H4 (cell line): ENCODE data around the gene C2. TPM values are rescaled to one million over a fixed set of nuclear protein-coding genes. Genes with fewer than 3 reads are reported as not detected.

Experiments used
- DNase-seq: peaks from one replicate; pipeline ENCODE4 v3.0.0-alpha.2; 2015; ENCODE audit warnings: low spot score
- total RNA-seq: library from RNA; depleted of rRNA; stranded (reverse); fragments of >200 nt; shearing (Covaris generic); gene quantifications from 2 replicates; pipeline ENCODE4 v1.2.3, GENCODE V29; 2014; rRNA removed

C2 gene
- 0.75 TPM in 1 of 2 replicates, not detected in the other for total RNA-seq

- DNase-seq = no peak
Observed at GRCh38 chr6:31927242-31927862, at the start of gene C2. Gene C2, plus strand, starts transcription at chr6:31927717. Its CDS starts 36 bp downstream, at chr6:31927753.

- DNase-seq = no peak
Observed at GRCh38 chr6:31878222-31878621, 49.3 kb upstream of the C2 start.

- DNase-seq = no peak
Observed at GRCh38 chr6:31878726-31879125, 48.8 kb upstream of the C2 start, which contains the start of gene SLC44A4. Gene SLC44A4, minus strand, starts transcription at chr6:31878997. Its CDS starts 17 bp downstream, at chr6:31878980.

- DNase-seq = no peak
Observed at GRCh38 chr6:31879143-31879542, 48.4 kb upstream of the C2 start.

- no peak for DNase-seq
Observed at GRCh38 chr6:31879901-31880300, 47.6 kb upstream of the C2 start.

- DNase-seq = no peak
Observed at GRCh38 chr6:31880616-31881015, 46.9 kb upstream of the C2 start.

GRCh38 chr6:31881136-31881859, 46.2 kb upstream of the C2 start:
- no peak for DNase-seq

- no peak for DNase-seq
Observed at GRCh38 chr6:31882344-31882743, 45.2 kb upstream of the C2 start.

GRCh38 chr6:31883676-31884075, 43.8 kb upstream of the C2 start:
- DNase-seq = no peak

GRCh38 chr6:31884528-31885035, 42.9 kb upstream of the C2 start:
- DNase-seq = no peak

- no peak for DNase-seq
Observed at GRCh38 chr6:31886541-31886991, 41.0 kb upstream of the C2 start.

- no peak for DNase-seq
Observed at GRCh38 chr6:31887173-31888007, 40.1 kb upstream of the C2 start.

GRCh38 chr6:31888276-31889258, 39.0 kb upstream of the C2 start:
- DNase-seq = no peak

- no peak for DNase-seq
Observed at GRCh38 chr6:31889331-31889972, 38.1 kb upstream of the C2 start.

GRCh38 chr6:31892821-31893220, 34.7 kb upstream of the C2 start:
- no peak for DNase-seq

GRCh38 chr6:31896493-31896855, 31.0 kb upstream of the C2 start:
- DNase-seq = no peak

GRCh38 chr6:31896856-31897611, 30.5 kb upstream of the C2 start:
- DNase-seq = no peak

- peak; percentile 75 for DNase-seq
Observed at GRCh38 chr6:31897612-31898382, 29.7 kb upstream of the C2 start, which contains the start of gene EHMT2. Gene EHMT2, minus strand, starts transcription at chr6:31897698. Its CDS starts 21 bp downstream, at chr6:31897677.
